B cell (primary cell): ENCODE data around the gene PIN1. TPM values are rescaled to one million over a fixed set of nuclear protein-coding genes. Genes with fewer than 3 reads are reported as not detected.

Experiments used
- ATAC-seq: fragments of 200-7000 bp; cut with Tn5 transposase; one replicate; pipeline ENCODE4 v1.10.0; 2021; ENCODE audit warnings: low read depth, mild to moderate bottlenecking, moderate number of reproducible peaks, moderate library complexity
- CTCF ChIA-PET: fragments of 350-600 bp; sonication (Branson Sonifier 250); formaldehyde crosslinking; loops from one replicate; lab custom pipeline; 2021; ENCODE audit warnings: antibody characterized with exemption, inconsistent platforms; lab: Charles Lee
- POLR2A ChIA-PET: fragments of 350-600 bp; sonication (Branson Sonifier 250); formaldehyde crosslinking; loops from one replicate; lab custom pipeline; 2021; ENCODE audit warnings: antibody characterized with exemption; lab: Charles Lee
- DNase-seq: peaks from one replicate; pipeline ENCODE4 v3.0.0; 2013
- H2AFZ ChIP-seq: 2 replicates; pipeline ENCODE4 v1.6.1; 2012; ENCODE audit warnings: mild to moderate bottlenecking, low read depth, low read length; ENCODE audit not compliant: insufficient read depth, poor library complexity, severe bottlenecking
- H3K27ac ChIP-seq, 2 donors: 1 replicate in 1 of 2; 2 replicates in 1 of 2; pipeline ENCODE4 v1.5.1; 2012 to 2013; ENCODE audit warnings: low read length in 2 of 2, mild to moderate bottlenecking in 2 of 2, moderate library complexity in 1 of 2
- H3K27me3 ChIP-seq, 4 experiments: fragments of 200-600 bp in 1 of 4; sonication (generic) in 1 of 4; replicated peaks in 1 of 4; 1 replicate in 2 of 4; 2 replicates in 2 of 4; pipeline versions ENCODE4 v1.6.1 to v1.7.0; 2013 to 2016; ENCODE audit warnings: low read length in 3 of 4, mild to moderate bottlenecking in 2 of 4, mixed read lengths in 1 of 4, moderate library complexity in 1 of 4; ENCODE audit not compliant: insufficient read depth in 4 of 4, control insufficient read depth in 3 of 4; ENCODE audit errors: control extremely low read depth in 1 of 4
- H3K36me3 ChIP-seq, 2 experiments: replicated peaks in 1 of 2; 1 replicate in 1 of 2; 2 replicates in 1 of 2; pipeline versions ENCODE4 v1.6.1 to v1.7.1; 2013; ENCODE audit warnings: low read length in 1 of 2; ENCODE audit not compliant: insufficient read depth in 2 of 2, control insufficient read depth in 1 of 2; ENCODE audit errors: control extremely low read depth in 1 of 2, extremely low read depth in 1 of 2
- H3K4me1 ChIP-seq, 2 donors: fragments of 200-600 bp in 1 of 2; sonication (generic) in 1 of 2; 1 replicate in 1 of 2; 2 replicates in 1 of 2; pipeline versions ENCODE4 v1.5.1 to v1.6.1; 2013 to 2017; ENCODE audit warnings: low read length in 2 of 2; ENCODE audit not compliant: control insufficient read depth in 2 of 2, insufficient read depth in 2 of 2
- H3K4me2 ChIP-seq: replicated peaks from 2 replicates; pipeline ENCODE3; 2012; ENCODE audit warnings: mild to moderate bottlenecking, low read depth, low read length; ENCODE audit not compliant: poor library complexity, severe bottlenecking
- H3K4me3 ChIP-seq, 5 experiments: fragments of 200-600 bp in 1 of 5; sonication (generic) in 1 of 5; 1 replicate in 3 of 5; 2 replicates in 2 of 5; pipeline versions ENCODE4 v1.5.1 to v1.7.0; 2011 to 2016; ENCODE audit warnings: low read length in 4 of 5, mild to moderate bottlenecking in 4 of 5, low read depth in 2 of 5, control low read depth in 1 of 5, moderate library complexity in 1 of 5; ENCODE audit not compliant: insufficient read depth in 1 of 5; ENCODE audit errors: control extremely low read depth in 1 of 5, extremely low read depth in 1 of 5
- H3K79me2 ChIP-seq: fragments of 200-600 bp; sonication (generic); one replicate; pipeline ENCODE4 v1.6.0; 2016; ENCODE audit warnings: low read length; ENCODE audit not compliant: control insufficient read depth, insufficient read depth
- H3K9ac ChIP-seq: fragments of 200-600 bp; sonication (generic); 2 replicates; pipeline ENCODE4 v1.6.1; 2017; ENCODE audit warnings: mild to moderate bottlenecking, low read length, moderate library complexity
- H3K9me3 ChIP-seq, 3 donors: one replicate each; pipeline versions ENCODE4 v1.6.1 to v1.7.1; 2013; ENCODE audit warnings: low read length in 2 of 3; ENCODE audit not compliant: control insufficient read depth in 2 of 3, insufficient read depth in 1 of 3; ENCODE audit errors: control extremely low read depth in 1 of 3
- H4K20me1 ChIP-seq: 2 replicates; pipeline ENCODE4 v1.6.0; 2012; ENCODE audit warnings: mild to moderate bottlenecking, low read length; ENCODE audit not compliant: insufficient read depth, control insufficient read depth, poor library complexity, severe bottlenecking
- H3K27ac Mint-ChIP-seq: one replicate; pipeline ENCODE4 v1.8.0; 2021; ENCODE audit warnings: mixed read lengths
- H3K27me3 Mint-ChIP-seq: one replicate; pipeline ENCODE4 v1.8.0; 2021; ENCODE audit warnings: mixed read lengths
- H3K4me1 Mint-ChIP-seq: one replicate; pipeline ENCODE4 v1.8.0; 2021; ENCODE audit warnings: mixed read lengths
- H3K4me3 Mint-ChIP-seq: one replicate; pipeline ENCODE4 v1.8.0; 2021; ENCODE audit warnings: mixed read lengths
- H3K9me3 Mint-ChIP-seq: one replicate; pipeline ENCODE4 v1.8.0; 2022; ENCODE audit warnings: mixed read lengths; ENCODE audit not compliant: insufficient read depth
- EZH2 ChIP-seq: IDR thresholded peaks from 2 replicates; pipeline ENCODE4 v1.6.1; 2012; ENCODE audit warnings: borderline replicate concordance, low read depth, mild to moderate bottlenecking, moderate library complexity, low read length; ENCODE audit not compliant: insufficient read depth, poor library complexity, severe bottlenecking
- WGBS: methylation state at CpG from one replicate; pipeline ENCODE4 v1.1.5; 2013; ENCODE audit warnings: missing lambda C conversion rate; ENCODE audit not compliant: insufficient coverage; 5-methylcytosine and 5-hydroxymethylcytosine counted together
- intact Hi-C: fragments of 100-400 bp; cut with micrococcal nuclease; formaldehyde crosslinking; loops from one replicate; pipeline ENCODE4 v1.10.0; 2022
- polyA plus RNA-seq: library from polyadenylated mRNA; depleted of rRNA; stranded (reverse); fragments of >200 nt; gene quantifications from 2 replicates; pipeline ENCODE4 v1.2.3, GENCODE V29; 2012
- total RNA-seq, 2 donors: library from RNA; stranded (reverse); fragments of 120-200 nt in 1 of 2; gene quantifications; 1 replicate in 1 of 2; 2 replicates in 1 of 2; pipeline versions ENCODE4 v1.2.3 to v1.2.4, GENCODE V29; 2013 to 2022
- TF ChIP-seq, protein P1 (sequence below): fragments of 200-600 bp; IDR thresholded peaks from one replicate; pipeline ENCODE4 v1.8.0; 2022; ENCODE audit warnings: antibody characterized with exemption, mild to moderate bottlenecking

Gene PIN1
- total and polyA plus RNA-seq, 2 donors (not counting 1 experiment from before 2014, with no cell fraction given): 58.9 to 99.0 TPM

DNA sequence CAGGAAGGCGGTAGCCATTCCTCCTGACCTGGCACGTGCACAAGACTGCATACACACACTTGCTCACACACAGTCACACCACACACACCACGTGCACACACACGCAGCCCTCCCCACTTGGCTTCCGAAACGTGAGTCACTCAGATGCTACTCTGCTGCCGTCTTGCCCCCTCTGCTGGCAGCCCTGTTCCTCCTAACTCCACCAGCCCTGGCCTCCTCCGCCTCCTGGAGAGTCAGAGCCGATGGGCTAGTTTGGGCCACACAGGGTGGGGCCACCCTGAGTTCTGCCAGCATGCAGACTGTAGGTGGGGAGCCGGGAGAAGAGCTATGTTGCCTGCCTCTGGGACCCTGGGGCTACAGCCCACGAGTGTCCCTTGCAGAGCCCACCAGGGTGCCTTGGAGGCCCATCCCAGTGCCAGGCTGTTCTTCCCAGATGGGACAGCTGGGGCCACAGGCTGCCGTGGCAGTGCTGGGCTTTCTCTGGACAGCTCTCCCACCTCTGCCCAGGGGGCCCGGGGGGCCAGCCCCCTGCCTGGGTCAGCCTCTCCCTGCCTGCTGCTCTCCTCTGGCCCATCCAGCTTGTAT, 12.1 kb downstream of the PIN1 start:
- Histone ChIP-seq H3K36me3 (peaks cover 1 to 50% of the 10 kb centered on the region in 2 experiments), H3K27me3 (no peaks in the 10 kb centered on the region), H3K4me1 (no peaks in the 10 kb centered on the region), H3K4me2 (no peak overlapping the region), H3K9ac (no peak overlapping the region), H4K20me1 (peaks cover 72% of the 10 kb centered on the region), H3K27ac (no peak overlapping the region), H3K4me3 (no peak overlapping the region), H3K79me2 (peaks cover 18% of the 10 kb centered on the region), H3K9me3 (peaks cover 0 to 18% (median 0%) of the 10 kb centered on the region in 3 donors), H2AFZ (no peak overlapping the region)
- CTCF ChIA-PET: interaction anchor here (1.1 kb wide), 1 partner anchor 8 kb away, joined by 3 read pairs; no protein-coding TSS in a partner anchor
- POLR2A ChIA-PET: no interaction called here
- Mint-ChIP-seq H3K27ac (no peak overlapping the region), H3K4me3 (no peak overlapping the region), H3K4me1 (no peaks in the 10 kb centered on the region), H3K9me3 (no peaks in the 10 kb centered on the region), H3K27me3 (no peaks in the 10 kb centered on the region)
- intact Hi-C loops: no loop called here
- 90% methylated on average over 12 of the region's 13 CpGs for WGBS
- no peak for DNase-seq
- TF ChIP-seq EZH2: no peak
- TF ChIP-seq, protein P1, sequence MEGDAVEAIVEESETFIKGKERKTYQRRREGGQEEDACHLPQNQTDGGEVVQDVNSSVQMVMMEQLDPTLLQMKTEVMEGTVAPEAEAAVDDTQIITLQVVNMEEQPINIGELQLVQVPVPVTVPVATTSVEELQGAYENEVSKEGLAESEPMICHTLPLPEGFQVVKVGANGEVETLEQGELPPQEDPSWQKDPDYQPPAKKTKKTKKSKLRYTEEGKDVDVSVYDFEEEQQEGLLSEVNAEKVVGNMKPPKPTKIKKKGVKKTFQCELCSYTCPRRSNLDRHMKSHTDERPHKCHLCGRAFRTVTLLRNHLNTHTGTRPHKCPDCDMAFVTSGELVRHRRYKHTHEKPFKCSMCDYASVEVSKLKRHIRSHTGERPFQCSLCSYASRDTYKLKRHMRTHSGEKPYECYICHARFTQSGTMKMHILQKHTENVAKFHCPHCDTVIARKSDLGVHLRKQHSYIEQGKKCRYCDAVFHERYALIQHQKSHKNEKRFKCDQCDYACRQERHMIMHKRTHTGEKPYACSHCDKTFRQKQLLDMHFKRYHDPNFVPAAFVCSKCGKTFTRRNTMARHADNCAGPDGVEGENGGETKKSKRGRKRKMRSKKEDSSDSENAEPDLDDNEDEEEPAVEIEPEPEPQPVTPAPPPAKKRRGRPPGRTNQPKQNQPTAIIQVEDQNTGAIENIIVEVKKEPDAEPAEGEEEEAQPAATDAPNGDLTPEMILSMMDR: no peak
- ATAC-seq: no peak

DNA sequence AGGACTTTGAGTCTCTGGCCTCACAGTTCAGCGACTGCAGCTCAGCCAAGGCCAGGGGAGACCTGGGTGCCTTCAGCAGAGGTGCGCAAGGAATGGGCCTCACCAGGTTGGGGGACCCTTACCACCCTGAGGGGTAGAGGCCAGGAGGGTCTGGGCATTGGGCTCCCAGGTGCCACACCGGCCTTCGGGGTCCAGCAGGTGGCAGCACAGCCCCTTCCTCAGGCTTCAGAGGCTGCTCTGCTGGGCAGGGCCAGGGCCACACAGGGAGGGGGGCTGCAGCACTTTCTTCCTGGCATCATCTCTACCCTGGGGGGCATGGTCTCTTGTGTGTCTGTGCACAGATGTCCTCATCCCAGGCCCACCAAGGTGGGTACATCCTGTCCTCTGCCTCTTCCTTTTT, 12.9 kb downstream of the PIN1 start:
- Histone ChIP-seq H3K27ac (no peak overlapping the region), H3K27me3 (no peaks in the 10 kb centered on the region), H3K4me3 (no peak overlapping the region), H4K20me1 (peaks cover 63% of the 10 kb centered on the region), H3K9me3 (peaks cover 0 to 13% (median 0%) of the 10 kb centered on the region in 3 donors), H3K4me2 (no peak overlapping the region), H2AFZ (no peak overlapping the region), H3K9ac (no peak overlapping the region), H3K36me3 (peaks cover 1 to 41% of the 10 kb centered on the region in 2 experiments), H3K4me1 (no peaks in the 10 kb centered on the region), H3K79me2 (peaks cover 9% of the 10 kb centered on the region)
- TF ChIP-seq, protein P1: no peak
- TF ChIP-seq EZH2: no peak
- CTCF ChIA-PET: interaction anchor here (1.1 kb wide), 1 partner anchor 9 kb away, joined by 3 read pairs; no protein-coding TSS in a partner anchor
- H3K9me3 Mint-ChIP-seq: no peaks in the 10 kb centered on the region
- H3K27ac Mint-ChIP-seq: no peak overlapping the region
- DNase-seq (no peak), ATAC-seq (peak; percentile 21)
- WGBS: 89% methylated on average over 4 of the region's 4 CpGs
- intact Hi-C loops: no loop called here
- POLR2A ChIA-PET: no interaction called here
- no peaks in the 10 kb centered on the region for H3K27me3 Mint-ChIP-seq
- no peaks in the 10 kb centered on the region for H3K4me1 Mint-ChIP-seq
- H3K4me3 Mint-ChIP-seq: no peak overlapping the region
